Amniotic epithelial cell (primary cell): ENCODE measurements around the gene KRTAP9-9.
A peak's percentile ranks its signal among the peaks of the same experiment; 100 is the strongest.
"Not testable (repeated sequence)": the region's sequence is repeated elsewhere in the genome, so short reads cannot be mapped to it uniquely, and the experiment has no call there.

Experiments used
- DNase-seq: peaks from one replicate; pipeline ENCODE4 v3.0.0-alpha.2; 2010; ENCODE audit warnings: low read depth

Gene KRTAP9-9

GRCh38 chr17:41265078-41265477, 9.9 kb downstream of the KRTAP9-9 start, which contains the start of gene KRTAP9-6:
Gene KRTAP9-6, plus strand, starts transcription at chr17:41265378. Its CDS starts 0 bp downstream, at chr17:41265378.
- DNase-seq, result no peak

- DNase-seq, result no peak
Measured at GRCh38 chr17:41267711-41268110, 12.5 kb downstream of the KRTAP9-9 start.

GRCh38 chr17:41271323-41271722, 16.1 kb downstream of the KRTAP9-9 start:
- DNase-seq, result not testable (repeated sequence)

GRCh38 chr17:41271858-41272257, 16.7 kb downstream of the KRTAP9-9 start:
- DNase-seq, result no peak

GRCh38 chr17:41275648-41276190, 20.5 kb downstream of the KRTAP9-9 start, which contains the start of gene KRTAP9-7:
Gene KRTAP9-7, plus strand, starts transcription at chr17:41275698. Its CDS starts 0 bp downstream, at chr17:41275698.
- DNase-seq, result not testable (repeated sequence)

- no peak for DNase-seq
Measured at GRCh38 chr17:41278176-41278955, 23.2 kb downstream of the KRTAP9-9 start.

GRCh38 chr17:41284043-41284442, 28.9 kb downstream of the KRTAP9-9 start:
- peak; percentile 18 for DNase-seq

- DNase-seq, result no peak
Measured at GRCh38 chr17:41284546-41284945, 29.4 kb downstream of the KRTAP9-9 start.

- DNase-seq, result no peak
Measured at GRCh38 chr17:41287050-41287449, 31.9 kb downstream of the KRTAP9-9 start.

GRCh38 chr17:41294016-41294415, 38.8 kb downstream of the KRTAP9-9 start:
- no peak for DNase-seq

GRCh38 chr17:41296846-41297245, 41.7 kb downstream of the KRTAP9-9 start:
- no peak for DNase-seq

GRCh38 chr17:41298458-41299135, 43.4 kb downstream of the KRTAP9-9 start:
- DNase-seq, result no peak

GRCh38 chr17:41301204-41301790, 46.1 kb downstream of the KRTAP9-9 start:
- DNase-seq, result no peak

- no peak for DNase-seq
Measured at GRCh38 chr17:41301916-41302901, 47.0 kb downstream of the KRTAP9-9 start, which contains the start of gene KRTAP29-1. Gene KRTAP29-1, minus strand, starts transcription at chr17:41302851. Its CDS starts 0 bp downstream, at chr17:41302851.

- DNase-seq, result no peak
Measured at GRCh38 chr17:41302981-41303380, 47.8 kb downstream of the KRTAP9-9 start.

- DNase-seq, result no peak
Measured at GRCh38 chr17:41304091-41304490, 48.9 kb downstream of the KRTAP9-9 start.
